CD4-positive, alpha-beta T cell treated with Interferon gamma for 1 hour (primary cell): Measurements from ENCODE around the gene EFCAB13.

Experiments used
- DNase-seq: peaks from one replicate; pipeline ENCODE4 v3.0.0-alpha.2; 2020

The EFCAB13 gene

GRCh38 chr17:47323382-47324223 lies at the start of gene EFCAB13:
EFCAB13 (plus strand) TSS chr17:47323955; CDS start chr17:47328354, 4,399 bp downstream.
- peak; percentile 88 for DNase-seq

GRCh38 chr17:47274319-47275069 lies 49.3 kb upstream of the EFCAB13 start:
- DNase-seq = no peak

GRCh38 chr17:47275245-47275984 lies 48.3 kb upstream of the EFCAB13 start:
- DNase-seq = no peak

- no peak for DNase-seq
Measured at GRCh38 chr17:47276444-47276843, 47.3 kb upstream of the EFCAB13 start.

DNA sequence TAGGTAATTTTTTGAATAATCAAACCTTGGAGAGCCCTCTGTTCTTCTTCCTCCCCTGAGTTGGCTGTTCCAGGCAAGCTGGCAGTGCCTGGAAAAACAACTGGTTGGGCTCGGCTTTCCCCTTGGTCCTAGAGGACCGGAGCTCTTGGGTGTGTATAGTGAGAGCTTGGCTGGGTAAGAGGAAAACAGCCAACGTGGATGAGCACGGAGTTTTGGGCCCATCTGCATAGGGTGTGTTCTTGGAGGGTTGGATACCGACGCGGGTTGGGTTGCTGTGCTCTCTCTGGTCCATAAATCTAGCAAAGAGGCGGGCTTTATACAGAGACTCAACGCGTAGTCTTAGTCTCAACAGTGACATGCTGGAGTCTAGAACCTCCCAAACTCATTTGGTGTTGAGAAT lies 46.9 kb upstream of the EFCAB13 start:
- DNase-seq = no peak

- no peak for DNase-seq
Measured at GRCh38 chr17:47277921-47278320, 45.8 kb upstream of the EFCAB13 start.

GRCh38 chr17:47278561-47278960 lies 45.2 kb upstream of the EFCAB13 start:
- DNase-seq = no peak

- peak; percentile 45 for DNase-seq
Measured at GRCh38 chr17:47279062-47279801, 44.5 kb upstream of the EFCAB13 start.

DNA sequence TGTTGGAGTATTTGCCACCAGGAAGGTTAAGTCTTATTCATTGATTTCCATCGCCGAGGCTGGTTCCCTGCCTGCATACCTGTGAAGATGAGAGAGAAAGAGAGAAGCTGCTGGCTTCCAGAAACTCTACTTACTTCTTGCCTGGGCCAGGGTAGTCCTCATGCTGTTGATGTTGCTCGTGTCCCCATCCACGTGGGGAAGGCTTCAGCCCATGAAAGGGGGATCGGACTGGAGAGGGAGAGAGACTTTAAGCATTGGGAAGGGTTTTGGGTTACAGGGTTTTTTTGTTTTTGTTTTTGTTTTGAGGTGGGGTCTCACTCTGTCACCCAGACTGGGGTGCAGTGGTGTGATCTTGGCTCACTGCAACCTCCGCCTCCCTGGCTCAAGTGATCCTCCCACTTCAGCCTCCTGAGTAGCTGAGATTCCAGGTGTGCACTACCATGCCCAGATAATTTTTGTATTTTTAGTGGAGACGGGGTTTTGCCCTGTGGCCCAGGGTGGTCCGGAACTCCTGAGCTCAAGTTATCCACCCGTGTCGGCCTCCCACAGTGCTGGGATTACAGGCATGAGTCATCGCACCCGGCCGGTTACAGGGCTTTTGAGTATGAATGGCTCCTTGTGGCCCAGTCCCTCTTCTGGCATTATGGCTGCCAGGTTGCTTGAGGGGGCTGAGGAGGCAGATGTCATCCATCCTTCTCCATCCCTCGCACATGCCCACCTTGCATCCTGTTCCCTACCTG lies 43.5 kb upstream of the EFCAB13 start:
- DNase-seq = no peak

- no peak for DNase-seq
Measured at GRCh38 chr17:47281216-47281615, 42.5 kb upstream of the EFCAB13 start.

- no peak for DNase-seq
Measured at GRCh38 chr17:47285003-47285402, 38.8 kb upstream of the EFCAB13 start.

GRCh38 chr17:47286198-47286914 lies 37.4 kb upstream of the EFCAB13 start:
- DNase-seq = peak; percentile 53

DNA sequence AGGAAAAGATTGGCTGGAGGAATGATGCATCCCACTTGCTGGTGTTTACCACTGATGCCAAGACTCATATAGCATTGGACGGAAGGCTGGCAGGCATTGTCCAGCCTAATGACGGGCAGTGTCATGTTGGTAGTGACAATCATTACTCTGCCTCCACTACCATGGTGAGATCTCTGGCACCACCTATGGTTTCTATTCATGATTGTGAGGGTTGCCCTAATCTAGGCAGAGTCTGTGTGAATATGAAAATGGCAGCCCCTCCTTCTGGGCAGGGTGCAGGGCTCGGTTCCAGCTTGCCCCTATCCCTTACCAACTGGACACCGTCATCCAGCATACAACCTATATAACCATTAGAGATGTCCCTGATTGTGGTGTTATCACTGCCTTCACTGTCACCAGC lies 36.7 kb upstream of the EFCAB13 start:
- no peak for DNase-seq

DNA sequence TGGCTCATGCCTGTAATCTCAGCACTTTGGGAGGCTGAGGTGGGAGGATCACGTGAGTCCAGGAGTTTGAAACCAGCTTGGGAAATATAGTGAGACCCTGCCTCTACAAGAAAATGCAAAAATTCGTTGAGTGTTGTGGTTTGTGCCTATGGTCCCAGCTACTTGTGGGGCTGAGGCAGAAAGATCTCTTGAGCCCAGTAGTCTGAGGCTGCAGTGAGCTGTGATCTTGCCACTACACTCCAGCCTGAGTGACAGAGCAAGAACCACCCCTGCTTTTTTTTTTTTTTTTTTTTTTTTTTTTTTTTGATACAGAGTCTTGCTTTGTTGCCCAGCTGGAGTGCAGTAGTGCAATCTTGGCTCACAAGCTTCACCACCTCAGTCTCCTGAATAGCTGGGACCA lies 36.1 kb upstream of the EFCAB13 start:
- DNase-seq = no peak

DNA sequence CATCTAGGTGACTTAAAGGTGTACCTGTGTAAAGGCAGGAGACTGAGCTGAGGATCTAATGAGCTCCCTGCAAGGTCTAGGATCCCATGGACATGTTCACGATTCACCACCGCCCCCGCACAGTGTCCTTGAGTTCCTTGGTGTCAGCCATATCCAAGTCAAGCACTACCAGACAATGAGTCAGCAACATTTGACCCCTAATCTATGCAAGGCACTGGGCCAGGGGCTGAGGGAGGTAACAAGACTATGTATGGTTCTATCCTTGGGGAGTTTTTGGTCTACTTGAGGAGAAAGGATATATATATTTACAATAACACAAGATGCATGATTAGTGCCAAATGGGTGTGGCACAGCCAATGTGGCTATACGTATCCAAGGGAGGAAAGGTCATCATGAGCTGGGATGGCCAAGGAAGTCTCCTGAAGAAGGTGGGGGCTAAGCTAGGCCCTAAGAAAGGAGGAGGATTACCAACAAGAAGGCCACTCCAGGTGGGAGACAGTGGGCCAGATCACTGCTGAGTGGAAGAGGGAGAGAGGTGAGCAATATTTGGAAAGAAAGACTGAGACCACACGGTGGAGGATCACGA lies 35.1 kb upstream of the EFCAB13 start:
- no peak for DNase-seq

DNA sequence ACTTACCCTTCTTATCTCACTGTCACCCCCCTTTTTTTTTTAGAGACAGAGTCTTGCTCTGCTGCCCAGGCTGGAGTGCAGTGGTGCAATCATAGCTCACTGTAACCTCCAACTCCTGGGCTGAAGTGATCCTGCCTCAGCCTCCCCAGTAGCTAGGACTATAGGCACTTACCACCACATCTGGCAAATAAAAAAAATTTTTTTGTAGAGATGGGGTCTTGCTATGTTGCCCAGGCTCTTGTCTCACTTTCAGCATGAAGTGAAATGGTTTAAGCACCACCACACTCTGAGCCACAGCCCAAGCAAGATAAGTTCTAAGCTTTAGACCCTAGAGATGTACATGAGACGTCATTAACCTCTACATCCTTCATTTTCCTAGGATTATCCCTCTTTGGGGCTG lies 34.5 kb upstream of the EFCAB13 start:
- no peak for DNase-seq

- DNase-seq = no peak
Measured at GRCh38 chr17:47290870-47291241, 32.9 kb upstream of the EFCAB13 start.

DNA sequence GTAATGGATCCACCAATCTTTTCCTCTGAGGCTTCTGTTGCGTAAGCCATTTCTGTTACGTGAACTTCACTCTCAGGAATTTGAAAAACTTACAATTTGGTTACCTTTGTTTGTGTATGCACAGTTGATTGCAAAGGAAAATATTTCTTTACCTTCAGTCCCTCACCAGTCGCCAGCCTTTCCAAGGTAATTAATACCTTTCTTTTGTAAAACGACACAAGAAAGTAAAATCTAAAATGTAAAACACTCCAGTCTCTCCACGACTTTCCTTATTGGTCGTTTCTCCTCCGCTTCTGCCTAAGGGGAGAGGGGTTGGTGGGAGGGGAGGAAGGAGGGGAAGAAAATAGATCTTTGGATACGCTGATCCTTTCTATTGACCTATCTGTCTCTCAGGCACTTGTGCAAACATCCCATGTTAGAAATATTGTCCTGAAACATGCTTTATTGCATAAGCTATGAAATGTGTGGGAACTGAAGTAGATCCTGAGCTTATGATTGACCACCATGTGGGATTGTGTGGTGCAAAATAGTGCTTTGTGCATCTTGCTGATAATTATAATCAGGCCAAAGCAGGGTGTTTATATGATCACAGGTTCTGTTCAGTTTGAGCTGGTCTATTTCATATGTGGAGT lies 32.4 kb upstream of the EFCAB13 start:
- DNase-seq = no peak

DNA sequence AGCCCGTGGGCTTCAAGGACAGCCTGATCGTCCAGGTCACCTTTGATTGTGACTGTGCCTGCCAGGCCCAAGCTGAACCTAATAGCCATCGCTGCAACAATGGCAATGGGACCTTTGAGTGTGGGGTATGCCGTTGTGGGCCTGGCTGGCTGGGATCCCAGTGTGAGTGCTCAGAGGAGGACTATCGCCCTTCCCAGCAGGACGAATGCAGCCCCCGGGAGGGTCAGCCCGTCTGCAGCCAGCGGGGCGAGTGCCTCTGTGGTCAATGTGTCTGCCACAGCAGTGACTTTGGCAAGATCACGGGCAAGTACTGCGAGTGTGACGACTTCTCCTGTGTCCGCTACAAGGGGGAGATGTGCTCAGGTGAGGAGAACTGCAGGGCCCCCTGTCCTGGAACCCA lies 31.5 kb upstream of the EFCAB13 start:
- no peak for DNase-seq
